ENCODE data around the gene ZFHX2. TPM values are rescaled to one million over a fixed set of nuclear protein-coding genes. Genes with fewer than 3 reads are reported as not detected.

ZFHX2 gene
- total RNA-seq, 1 experiment from 2014 or later: 19.4 TPM

DNA sequence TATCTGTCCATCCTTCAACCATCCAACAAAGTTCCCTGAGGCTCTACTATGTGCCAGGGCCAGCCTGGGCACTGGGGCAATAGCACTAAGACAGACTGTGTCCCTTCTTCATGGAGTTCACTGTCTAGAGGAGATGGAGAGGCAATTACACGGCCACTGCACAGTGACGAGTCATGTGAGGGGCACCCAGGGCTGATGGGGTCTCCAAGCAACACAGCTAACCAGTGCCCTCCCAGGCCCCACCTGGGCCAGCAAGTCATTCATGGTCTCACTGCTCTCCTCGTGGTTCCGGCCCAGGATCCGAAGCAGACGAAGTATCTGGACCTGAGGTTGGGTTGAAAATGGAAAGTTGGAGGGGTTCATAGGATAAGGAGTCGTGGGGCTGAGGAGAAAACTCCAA lies 13.3 kb upstream of the ZFHX2 start:
- no peak overlapping the region for H3K27ac ChIP-seq (ENCODE audit: insufficient read length, low read depth, low read length)
- peaks cover 9% of the 10 kb centered on the region for H3K4me1 ChIP-seq (ENCODE audit: insufficient read depth, low read length)
- H4K91ac ChIP-seq (ENCODE audit: insufficient read length, low read depth, low read length): no peak overlapping the region
- H4K5ac ChIP-seq (ENCODE audit: insufficient read length, low read depth, low read length): no peak overlapping the region
- Mint-ChIP-seq H3K27ac (no peak overlapping the region), H3K9me3 (no peaks in the 10 kb centered on the region), H3K4me1 (peaks cover 27 to 31% of the 10 kb centered on the region in 2 experiments), H3K4me3 (0 out of 5 replicates have a peak overlapping the region, but pooled peaks of 1 of the 2 experiments have one; percentile 10), H3K27me3 (ENCODE audit: low read depth) (no peaks in the 10 kb centered on the region; the same call in 1 of the 2 replicates), H3K36me3 (ENCODE audit: insufficient read depth in 1 of 3, low read depth in 3 of 3) (peaks cover 15 to 56% (median 52%) of the 10 kb centered on the region in 3 experiments)
- H3K18ac ChIP-seq (ENCODE audit: insufficient read length, low read depth, low read length): no peak overlapping the region
- H3K27me3 ChIP-seq (ENCODE audit: insufficient read depth, low read length): no peaks in the 10 kb centered on the region
- no peak overlapping the region for H2BK120ac ChIP-seq (ENCODE audit: low read depth, low read length, poor library complexity, severe bottlenecking)
- H3K23ac ChIP-seq (ENCODE audit: insufficient read length, low read depth, low read length): no peak overlapping the region
- H3K79me2 ChIP-seq (ENCODE audit: insufficient read depth, low read length): no peaks in the 10 kb centered on the region
- DNase-seq: no peak
- TF ChIP-seq, protein P1, sequence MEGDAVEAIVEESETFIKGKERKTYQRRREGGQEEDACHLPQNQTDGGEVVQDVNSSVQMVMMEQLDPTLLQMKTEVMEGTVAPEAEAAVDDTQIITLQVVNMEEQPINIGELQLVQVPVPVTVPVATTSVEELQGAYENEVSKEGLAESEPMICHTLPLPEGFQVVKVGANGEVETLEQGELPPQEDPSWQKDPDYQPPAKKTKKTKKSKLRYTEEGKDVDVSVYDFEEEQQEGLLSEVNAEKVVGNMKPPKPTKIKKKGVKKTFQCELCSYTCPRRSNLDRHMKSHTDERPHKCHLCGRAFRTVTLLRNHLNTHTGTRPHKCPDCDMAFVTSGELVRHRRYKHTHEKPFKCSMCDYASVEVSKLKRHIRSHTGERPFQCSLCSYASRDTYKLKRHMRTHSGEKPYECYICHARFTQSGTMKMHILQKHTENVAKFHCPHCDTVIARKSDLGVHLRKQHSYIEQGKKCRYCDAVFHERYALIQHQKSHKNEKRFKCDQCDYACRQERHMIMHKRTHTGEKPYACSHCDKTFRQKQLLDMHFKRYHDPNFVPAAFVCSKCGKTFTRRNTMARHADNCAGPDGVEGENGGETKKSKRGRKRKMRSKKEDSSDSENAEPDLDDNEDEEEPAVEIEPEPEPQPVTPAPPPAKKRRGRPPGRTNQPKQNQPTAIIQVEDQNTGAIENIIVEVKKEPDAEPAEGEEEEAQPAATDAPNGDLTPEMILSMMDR (conservative IDR thresholded peaks at IDR 0.05): no peak
- H3K14ac ChIP-seq (ENCODE audit: insufficient read depth, low read length): no peak overlapping the region
- no CpG with 5 or more reads among the region's 7 CpGs for WGBS (ENCODE audit: extremely low coverage, insufficient read length, low lambda C conversion rate)
- H2BK15ac ChIP-seq (ENCODE audit: low read depth, low read length): no peak overlapping the region
- H3K4ac ChIP-seq (ENCODE audit: low read depth, low read length): no peak overlapping the region
- no peak overlapping the region for H3K4me2 ChIP-seq (ENCODE audit: insufficient read depth, insufficient read length, low read length)
- no peak overlapping the region for H3K9ac ChIP-seq (ENCODE audit: extremely low read depth, insufficient read length, low read length)
- peaks cover 3% of the 10 kb centered on the region for H3K23me2 ChIP-seq (ENCODE audit: insufficient read length, low read depth, low read length, poor library complexity, severe bottlenecking)
- H2BK12ac ChIP-seq (ENCODE audit: insufficient read length, low read depth, low read length): no peak overlapping the region
- H2AK5ac ChIP-seq (ENCODE audit: insufficient read length, low read length): no peak overlapping the region
- H4K8ac ChIP-seq (replicated peaks; ENCODE audit: insufficient read length, low read depth, low read length): no peak overlapping the region
- no peaks in the 10 kb centered on the region for H3K9me3 ChIP-seq (ENCODE audit: control insufficient read depth, low read depth, low read length)
- no peak overlapping the region for H3T11ph ChIP-seq (ENCODE audit: low read length)
- no peak overlapping the region for H2BK5ac ChIP-seq (ENCODE audit: insufficient read length, low read length)
- no peaks in the 10 kb centered on the region for H3K79me1 ChIP-seq (ENCODE audit: insufficient read depth, low read depth, low read length, poor library complexity, severe bottlenecking)
- H3K56ac ChIP-seq (ENCODE audit: insufficient read length, low read depth, low read length): no peak overlapping the region
- peaks cover 3% of the 10 kb centered on the region for H4K20me1 ChIP-seq (ENCODE audit: control insufficient read depth, insufficient read depth, insufficient read length)
- no peak overlapping the region for H2AFZ ChIP-seq (ENCODE audit: low read length)
- no peak overlapping the region for H2BK20ac ChIP-seq (ENCODE audit: low read depth, low read length, poor library complexity, severe bottlenecking)

Measured in H9 (cell line).